Parathyroid adenoma (tissue), 2 donors: Measurements from ENCODE around the gene PLOD3.
"Not testable (repeated sequence)": the region's sequence is repeated elsewhere in the genome, so short reads cannot be mapped to it uniquely, and the experiment has no call there.

ENCODE experiments used
- H2AFZ ChIP-seq: fragments of 300-600 bp; sonication (generic); one replicate; pipeline ENCODE4 v1.7.0; 2017; ENCODE audit warnings: antibody characterized with exemption, mild to moderate bottlenecking
- H3K27ac ChIP-seq: fragments of 300-600 bp; sonication (generic); one replicate; pipeline ENCODE4 v1.7.0; 2017
- H3K27me3 ChIP-seq: fragments of 300-600 bp; sonication (generic); one replicate; pipeline ENCODE4 v1.7.0; 2017; ENCODE audit warnings: low read length; ENCODE audit not compliant: control insufficient read depth, insufficient read depth
- H3K36me3 ChIP-seq: fragments of 300-600 bp; sonication (generic); one replicate; pipeline ENCODE4 v1.7.0; 2017; ENCODE audit warnings: low read length; ENCODE audit not compliant: control insufficient read depth, insufficient read depth
- H3K4me1 ChIP-seq: fragments of 300-600 bp; sonication (generic); one replicate; pipeline ENCODE4 v1.7.0; 2017; ENCODE audit warnings: control low read depth
- H3K4me2 ChIP-seq: fragments of 300-600 bp; sonication (generic); one replicate; pipeline ENCODE4 v1.7.0; 2017; ENCODE audit warnings: low read length
- H3K4me3 ChIP-seq: fragments of 300-600 bp; sonication (generic); one replicate; pipeline ENCODE4 v1.7.0; 2017; ENCODE audit warnings: low read depth, low read length
- H3K79me2 ChIP-seq: fragments of 300-600 bp; sonication (generic); one replicate; pipeline ENCODE4 v1.7.0; 2017; ENCODE audit warnings: control low read depth
- H3K9ac ChIP-seq: fragments of 300-600 bp; sonication (generic); one replicate; pipeline ENCODE4 v1.7.0; 2017; ENCODE audit warnings: mild to moderate bottlenecking
- H3K9me3 ChIP-seq: fragments of 300-600 bp; sonication (generic); one replicate; pipeline ENCODE4 v1.7.0; 2017; ENCODE audit warnings: low read length; ENCODE audit not compliant: control insufficient read depth
- CTCF ChIP-seq: fragments of 300-600 bp; sonication (generic); IDR thresholded peaks from one replicate; pipeline ENCODE4 v1.7.0; 2017; ENCODE audit warnings: antibody characterized with exemption, mild to moderate bottlenecking
- donor health status: primary hyperparathyroidism.

The PLOD3 gene

GRCh38 chr7:101200862-101201599, 16.4 kb downstream of the PLOD3 start, which contains the start of gene MOGAT3:
Gene MOGAT3, minus strand, starts transcription at chr7:101201036. Its CDS starts 182 bp downstream, at chr7:101200854.
- peak within 1 kb of the TSS; percentile 65 for H2AFZ ChIP-seq
- H3K36me3 ChIP-seq: no peaks in the 10 kb centered on the region
- H3K9ac ChIP-seq: no peak within 1 kb of the TSS
- H3K27ac ChIP-seq: no peak within 1 kb of the TSS
- no peaks in the 10 kb centered on the region for H3K9me3 ChIP-seq
- no peaks in the 10 kb centered on the region for H3K79me2 ChIP-seq
- no peak for TF ChIP-seq CTCF
- H3K4me1 ChIP-seq: no peaks in the 10 kb centered on the region
- no peaks in the 10 kb centered on the region for H3K27me3 ChIP-seq
- H3K4me2 ChIP-seq: peak within 1 kb of the TSS; percentile 31
- no peak within 1 kb of the TSS for H3K4me3 ChIP-seq

- H3K27ac ChIP-seq: no peak overlapping the region
- H3K9me3 ChIP-seq: no peaks in the 10 kb centered on the region
- H3K79me2 ChIP-seq: no peaks in the 10 kb centered on the region
- no peaks in the 10 kb centered on the region for H3K27me3 ChIP-seq
- TF ChIP-seq CTCF: no peak
- no peak overlapping the region for H3K4me2 ChIP-seq
- no peak overlapping the region for H3K9ac ChIP-seq
- no peak overlapping the region for H2AFZ ChIP-seq
- no peaks in the 10 kb centered on the region for H3K4me1 ChIP-seq
- H3K4me3 ChIP-seq: no peak overlapping the region
- H3K36me3 ChIP-seq: no peaks in the 10 kb centered on the region
Measured at GRCh38 chr7:101200504-101200861, 16.9 kb downstream of the PLOD3 start.

- not testable (repeated sequence) for H3K4me2 ChIP-seq, H3K9me3 ChIP-seq
Measured at GRCh38 chr7:101199522-101199921, 17.9 kb downstream of the PLOD3 start.

GRCh38 chr7:101198476-101198875, 18.9 kb downstream of the PLOD3 start:
- H3K79me2 ChIP-seq: no peaks in the 10 kb centered on the region
- H3K4me3 ChIP-seq: no peak overlapping the region
- no peaks in the 10 kb centered on the region for H3K9me3 ChIP-seq
- H3K4me2 ChIP-seq: no peak overlapping the region
- no peaks in the 10 kb centered on the region for H3K36me3 ChIP-seq
- H3K27ac ChIP-seq: no peak overlapping the region
- H2AFZ ChIP-seq: no peak overlapping the region
- H3K27me3 ChIP-seq: no peaks in the 10 kb centered on the region
- H3K4me1 ChIP-seq: no peaks in the 10 kb centered on the region
- no peak for TF ChIP-seq CTCF
- H3K9ac ChIP-seq: no peak overlapping the region

More at GRCh38 chr7:101199522-101199921, 17.9 kb downstream of the PLOD3 start:
- not testable (repeated sequence) for H3K9ac ChIP-seq, H3K4me3 ChIP-seq, H2AFZ ChIP-seq, H3K36me3 ChIP-seq, H3K79me2 ChIP-seq, H3K27ac ChIP-seq, H3K27me3 ChIP-seq, H3K4me1 ChIP-seq

GRCh38 chr7:101197991-101198390, 19.4 kb downstream of the PLOD3 start:
- Histone ChIP-seq H2AFZ (no peak overlapping the region), H3K27ac (no peak overlapping the region)

More at GRCh38 chr7:101197991-101198390, 19.4 kb downstream of the PLOD3 start:
- Histone ChIP-seq H3K27me3 (no peaks in the 10 kb centered on the region), H3K4me3 (no peak overlapping the region), H3K4me2 (no peak overlapping the region), H3K9ac (no peak overlapping the region), H3K36me3 (no peaks in the 10 kb centered on the region), H3K9me3 (no peaks in the 10 kb centered on the region), H3K79me2 (no peaks in the 10 kb centered on the region), H3K4me1 (no peaks in the 10 kb centered on the region)
- TF ChIP-seq CTCF: no peak
